ENCODE data around the gene CLEC7A.

Gene CLEC7A

DNA sequence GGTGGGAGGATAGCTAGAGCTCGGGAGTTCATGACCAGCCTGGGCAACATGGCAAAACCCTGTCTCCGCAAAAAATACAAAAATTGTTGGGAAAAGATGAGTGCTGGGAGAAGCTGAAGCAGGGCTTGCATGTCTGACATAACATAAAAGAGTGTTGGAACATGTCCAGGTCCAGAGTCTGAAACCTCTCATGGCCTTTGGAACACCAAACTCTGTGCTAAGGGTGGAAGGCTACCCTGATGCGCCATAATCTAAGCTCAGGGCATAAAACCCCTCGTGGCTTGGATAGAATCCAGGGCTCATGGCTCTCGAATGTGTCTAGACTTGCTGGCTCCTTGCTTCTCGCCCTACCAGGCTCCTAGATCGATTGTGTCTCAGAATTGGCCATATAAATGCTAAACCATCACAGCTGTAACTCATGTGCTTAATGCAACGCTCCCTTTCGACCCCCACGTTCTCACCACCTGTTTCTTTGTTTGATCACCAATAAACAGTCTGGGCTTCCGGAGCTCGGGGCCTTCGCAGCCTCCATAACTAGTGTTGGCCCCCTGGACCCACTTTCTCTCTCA, 6.7 kb upstream of the CLEC7A start:
- DNase-seq, result no peak

DNA sequence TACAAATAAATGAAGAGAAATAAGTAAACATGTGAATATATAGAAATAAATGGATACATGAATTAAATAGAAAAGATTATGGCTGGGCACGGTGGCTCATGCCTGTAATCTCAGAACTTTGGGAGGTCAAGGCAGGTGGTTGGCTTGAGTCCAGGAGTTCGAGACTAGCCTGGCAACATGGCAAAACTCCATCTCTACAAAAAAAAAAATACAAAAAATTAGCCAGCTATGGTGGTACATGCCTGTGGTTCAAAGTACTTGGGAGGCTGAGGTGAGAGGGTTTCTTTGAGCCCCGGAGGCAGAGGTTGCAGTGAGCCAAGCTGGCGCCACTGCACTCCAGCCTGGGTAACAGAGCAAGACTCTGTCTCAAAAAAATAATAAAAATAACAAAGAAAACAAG, 5.1 kb upstream of the CLEC7A start:
- no peak for DNase-seq

DNA sequence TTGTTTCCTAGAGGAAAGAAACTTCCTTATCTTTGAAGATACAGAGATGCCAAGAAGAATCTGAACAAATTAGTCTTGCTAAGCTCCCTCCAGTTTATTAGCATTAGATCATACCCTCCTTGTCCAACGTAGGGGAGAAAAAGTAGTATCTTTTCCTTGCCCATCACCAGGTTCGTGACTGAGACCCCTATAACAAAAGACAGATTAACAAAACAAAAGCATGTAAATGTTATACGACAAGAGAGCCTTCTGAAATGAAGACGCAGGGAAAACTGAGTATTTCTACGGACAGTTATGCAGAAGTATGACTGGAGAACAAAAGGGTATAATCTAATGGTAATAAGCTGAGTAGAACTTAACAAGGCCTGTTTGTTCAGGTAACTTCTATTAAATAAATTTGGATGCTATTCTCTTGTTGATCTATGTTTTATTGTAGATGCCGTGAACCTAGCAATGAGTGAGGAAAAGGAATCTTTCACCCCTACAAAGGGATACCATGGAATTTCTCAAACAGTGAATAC, 2.9 kb upstream of the CLEC7A start:
- no peak for DNase-seq

DNA sequence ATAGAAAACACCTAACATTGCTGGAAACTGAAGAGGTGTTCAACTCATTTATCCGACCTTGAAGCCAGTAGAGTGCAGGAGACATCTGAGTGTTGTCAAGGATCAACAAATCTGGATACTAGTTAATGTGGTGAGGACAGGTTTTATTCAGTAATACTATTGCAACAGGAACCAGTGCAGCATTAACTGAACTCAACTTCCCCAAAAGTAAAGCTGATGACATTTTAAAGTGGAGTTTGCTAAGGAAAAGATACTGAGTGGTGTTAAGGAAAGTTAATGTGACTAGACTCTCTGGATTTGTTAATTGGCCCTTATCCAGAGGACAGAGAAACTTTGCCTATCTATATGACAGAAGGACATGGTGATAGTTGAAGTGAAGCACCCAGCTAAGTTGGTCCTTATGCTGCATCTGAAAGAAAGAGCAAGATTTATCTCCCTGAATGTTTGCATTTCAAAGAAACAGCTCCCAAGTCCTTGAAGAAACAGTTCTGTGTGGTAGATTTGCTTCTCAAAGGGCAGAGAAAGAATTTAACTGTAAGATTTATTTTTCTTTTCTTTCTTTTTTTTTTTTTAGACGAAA, 1.2 kb upstream of the CLEC7A start:
- DNase-seq, result no peak

DNA sequence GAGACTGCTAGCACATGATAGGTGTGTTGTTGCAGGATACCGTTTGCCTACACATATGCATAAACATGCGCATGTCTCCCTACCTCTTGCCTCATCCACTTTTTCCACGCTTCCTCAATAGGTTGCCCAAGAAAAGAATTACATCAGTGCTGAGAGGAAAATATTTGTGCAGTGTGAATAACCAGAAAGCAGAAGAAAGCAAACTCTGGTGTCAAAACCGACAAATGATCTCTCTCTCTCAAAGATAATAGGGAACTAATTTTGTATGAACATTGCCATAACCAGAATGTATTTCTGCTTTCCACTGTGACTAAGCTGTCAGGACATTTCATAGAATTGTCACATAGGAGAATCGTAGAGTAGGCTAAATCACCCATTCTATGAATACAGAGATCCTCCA, 1.3 kb downstream of the CLEC7A start:
- no peak for DNase-seq

DNA sequence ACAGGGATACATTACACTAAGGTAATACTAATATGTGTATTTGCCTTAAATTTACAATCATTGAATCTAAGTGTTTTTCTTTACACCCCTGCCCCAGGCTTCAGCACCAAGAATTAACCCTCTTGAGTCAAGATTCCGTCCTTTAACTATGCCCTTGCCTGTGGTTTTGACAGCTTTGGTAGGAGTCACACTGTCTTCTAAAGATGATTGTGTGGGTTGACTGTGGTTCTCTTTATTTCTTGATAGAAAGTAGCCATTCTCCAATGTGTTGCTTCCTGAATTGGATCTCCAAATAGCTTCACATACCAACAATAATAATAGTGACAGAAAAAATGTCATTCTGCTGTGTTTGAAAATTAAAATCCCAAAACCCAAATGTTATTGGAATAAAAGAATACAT, 3.6 kb downstream of the CLEC7A start:
- no peak for DNase-seq

DNA sequence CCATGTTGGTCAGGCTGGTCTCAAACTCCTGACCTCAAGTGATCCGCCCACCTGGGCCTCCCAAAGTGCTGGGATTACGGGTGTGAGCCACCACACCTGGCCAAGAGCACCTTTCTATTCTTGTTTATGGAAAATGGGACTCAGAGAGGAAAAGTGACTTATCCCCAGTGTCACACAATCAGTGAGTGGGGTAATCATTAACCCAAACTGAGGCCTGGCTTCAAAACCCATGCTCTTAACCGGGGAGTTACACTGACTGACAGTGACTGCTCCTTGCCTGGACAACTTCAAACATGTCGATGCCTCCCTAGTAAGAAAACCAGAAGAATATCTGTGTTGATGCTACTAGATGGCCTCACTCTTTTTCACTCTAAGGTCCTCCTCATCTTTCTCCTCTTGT, 7.3 kb downstream of the CLEC7A start:
- DNase-seq, result no peak

DNA sequence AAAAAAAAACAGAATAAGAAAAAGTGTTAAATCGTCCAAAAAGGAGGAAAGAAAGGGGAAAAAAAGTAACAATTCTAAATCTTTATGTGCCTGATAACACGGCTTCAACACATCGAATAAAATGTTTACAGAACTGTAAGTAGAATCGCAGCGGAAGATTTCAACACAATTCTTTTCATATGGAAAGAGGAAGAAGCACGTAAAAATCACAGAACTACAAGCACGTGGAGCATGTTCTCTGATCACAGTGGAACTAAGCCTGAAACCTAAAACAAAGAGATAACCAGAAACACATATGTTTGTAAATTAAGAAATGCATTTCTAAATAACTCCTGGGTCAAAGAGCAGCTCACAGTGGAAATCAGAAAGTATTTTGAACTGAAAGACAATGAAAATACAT, 8.7 kb downstream of the CLEC7A start:
- DNase-seq, result no peak

DNA sequence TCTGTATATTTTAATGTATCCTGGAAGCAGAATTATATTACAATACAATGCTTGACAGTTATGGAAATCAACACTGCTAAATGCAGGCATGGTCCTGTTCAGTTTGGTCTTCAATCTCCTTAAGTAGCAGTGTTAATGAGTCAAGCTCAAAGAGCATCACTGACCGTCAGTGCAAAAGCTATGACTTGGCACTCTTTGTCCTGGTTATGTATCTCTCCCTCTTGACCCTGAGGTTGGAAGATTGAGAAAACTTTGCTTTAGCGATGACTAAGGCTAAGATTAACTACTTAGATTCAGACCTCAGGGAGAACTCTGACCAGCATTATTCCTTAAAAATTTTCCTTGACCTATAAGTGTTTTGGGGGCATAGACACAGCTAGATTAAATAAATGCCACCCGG, 10.9 kb downstream of the CLEC7A start:
- DNase-seq, result no peak

DNA sequence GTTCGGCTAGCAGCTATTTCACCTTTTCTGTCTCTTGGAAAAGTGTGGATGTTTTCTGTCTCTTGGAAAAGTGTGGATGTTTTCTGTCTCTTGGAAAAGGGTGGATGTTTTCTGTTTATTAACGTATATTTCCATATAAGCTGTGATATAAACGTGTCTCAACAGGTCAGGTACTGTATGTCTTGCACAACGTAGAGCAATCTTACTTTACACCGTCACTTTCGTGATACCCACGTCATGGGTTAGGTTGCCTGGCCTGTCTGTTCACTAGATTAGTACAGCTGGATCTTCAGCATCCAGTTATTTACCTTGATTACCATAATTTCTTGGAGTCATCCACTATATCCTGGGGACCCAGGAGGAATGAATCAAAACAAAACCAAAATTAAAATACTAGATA, 14.1 kb downstream of the CLEC7A start:
- no peak for DNase-seq

DNA sequence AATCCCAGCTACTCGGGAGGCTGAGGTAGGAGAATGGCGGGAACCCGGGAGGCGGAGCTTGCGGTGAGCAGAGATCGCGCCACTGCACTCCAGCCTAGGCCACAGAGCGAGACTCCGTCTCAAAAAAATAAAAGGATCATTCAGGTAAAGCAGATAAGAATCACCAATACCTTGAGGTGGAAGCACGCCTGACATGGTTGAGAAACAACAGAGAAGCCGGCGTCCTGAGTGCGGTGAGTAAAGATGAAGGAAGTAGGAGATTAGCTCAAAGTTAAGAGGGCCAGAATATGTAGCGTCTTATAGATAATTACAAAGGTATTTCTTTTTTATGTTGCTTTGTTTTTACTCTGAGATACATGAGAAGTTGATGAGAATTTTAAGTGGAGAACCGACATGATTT, 14.7 kb downstream of the CLEC7A start:
- DNase-seq, result no peak

DNA sequence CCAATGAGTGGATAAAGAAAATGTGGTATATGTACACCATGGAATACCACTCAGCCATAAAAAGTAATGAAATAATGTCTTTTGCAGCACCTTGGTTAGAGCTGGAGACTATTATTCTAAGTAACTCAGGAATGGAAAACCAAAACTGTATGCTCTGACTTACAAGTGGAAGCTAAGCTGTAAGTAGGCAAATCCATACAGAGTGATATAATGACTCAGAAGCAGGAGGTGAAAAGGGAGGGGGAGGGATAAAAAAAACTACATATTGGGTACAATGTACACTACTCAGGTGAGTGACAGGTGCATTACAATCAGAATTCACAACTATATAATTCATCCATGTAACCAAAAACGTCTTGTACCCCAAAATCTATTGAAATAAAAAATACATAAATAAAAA, 16.1 kb downstream of the CLEC7A start:
- no peak for DNase-seq

DNA sequence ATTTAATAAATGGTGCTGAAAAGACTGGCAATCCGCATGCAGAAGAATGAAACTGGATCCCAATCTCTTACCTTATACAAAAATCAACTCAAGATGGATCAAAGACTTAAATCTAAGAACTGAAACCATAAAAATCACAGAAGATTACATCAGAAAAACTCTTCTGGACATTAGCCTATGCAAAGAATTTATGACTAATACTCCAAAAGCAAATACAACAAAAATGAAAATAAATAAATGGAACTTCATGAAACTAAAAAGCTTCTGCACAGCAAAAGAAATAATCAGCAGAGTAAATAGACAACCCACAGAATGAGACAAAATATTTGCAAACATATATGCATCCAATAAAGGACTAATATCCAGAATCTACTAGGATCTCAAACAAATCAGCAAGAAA, 16.9 kb downstream of the CLEC7A start:
- no peak for DNase-seq

DNA sequence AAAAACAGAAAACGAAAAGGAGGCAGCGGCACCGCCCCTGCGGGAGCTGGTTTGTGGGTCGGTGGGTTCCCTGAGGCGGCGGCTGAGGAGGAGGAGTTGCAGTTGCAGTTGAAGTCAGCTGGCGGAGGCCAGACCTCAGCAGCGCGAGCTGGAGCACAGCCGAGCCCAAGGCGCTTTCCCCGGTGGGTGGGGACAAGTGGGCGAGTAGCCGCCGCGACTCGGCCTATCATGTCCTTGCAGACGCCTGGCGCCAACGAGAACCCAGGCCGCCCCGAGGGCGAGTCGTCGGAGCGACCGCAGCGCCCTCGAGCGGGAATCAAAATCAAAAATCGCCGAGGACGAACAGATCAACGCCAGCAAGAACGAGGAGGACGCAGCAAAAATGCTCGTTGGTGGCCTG, 18.5 kb downstream of the CLEC7A start:
- no peak for DNase-seq

DNA sequence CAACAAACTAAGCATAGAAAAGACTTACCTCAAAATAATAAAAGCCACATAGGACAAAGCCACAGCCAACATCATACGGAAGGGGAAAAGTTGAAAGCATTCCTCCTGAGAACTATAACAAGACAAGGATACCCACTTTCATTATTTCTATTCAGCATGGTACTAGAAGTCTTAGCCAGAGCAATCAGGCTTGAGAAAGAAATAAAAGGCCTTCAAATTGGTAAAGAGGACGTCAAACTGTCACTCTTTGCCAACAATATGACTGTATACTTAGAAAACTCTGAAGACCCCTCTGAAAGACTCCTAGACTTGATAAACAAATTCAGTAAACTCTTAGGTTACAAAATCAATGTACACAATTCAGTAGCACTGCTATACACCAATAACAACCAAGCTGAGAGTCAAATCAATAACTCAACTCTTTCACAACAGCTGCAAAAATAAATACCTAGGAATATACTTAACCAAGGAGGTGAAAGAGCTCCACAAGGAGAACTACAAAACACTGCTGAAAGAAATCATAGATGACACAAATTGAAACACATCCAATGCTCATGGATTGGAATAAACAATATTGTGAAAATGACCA, 19.6 kb downstream of the CLEC7A start:
- DNase-seq, result no peak

DNA sequence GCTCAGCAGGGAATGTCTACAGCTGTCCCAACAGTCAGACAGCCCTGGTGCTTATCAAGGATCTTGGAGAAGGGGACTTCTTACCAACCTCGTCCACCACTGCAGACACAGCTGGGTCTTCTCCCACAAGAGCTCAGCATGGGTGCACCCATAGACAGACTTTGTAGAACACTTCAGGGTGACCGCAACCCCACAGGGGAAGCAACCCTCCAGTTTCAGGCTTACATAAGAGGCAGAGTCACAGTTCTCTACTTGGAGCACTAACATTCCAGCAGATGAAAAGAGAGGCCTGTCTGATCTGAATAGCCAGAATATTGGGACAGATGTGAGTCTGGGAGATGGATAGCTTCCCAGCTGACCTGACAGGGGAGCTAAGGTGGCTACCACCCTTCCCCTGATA, 27.7 kb downstream of the CLEC7A start:
- no peak for DNase-seq

DNA sequence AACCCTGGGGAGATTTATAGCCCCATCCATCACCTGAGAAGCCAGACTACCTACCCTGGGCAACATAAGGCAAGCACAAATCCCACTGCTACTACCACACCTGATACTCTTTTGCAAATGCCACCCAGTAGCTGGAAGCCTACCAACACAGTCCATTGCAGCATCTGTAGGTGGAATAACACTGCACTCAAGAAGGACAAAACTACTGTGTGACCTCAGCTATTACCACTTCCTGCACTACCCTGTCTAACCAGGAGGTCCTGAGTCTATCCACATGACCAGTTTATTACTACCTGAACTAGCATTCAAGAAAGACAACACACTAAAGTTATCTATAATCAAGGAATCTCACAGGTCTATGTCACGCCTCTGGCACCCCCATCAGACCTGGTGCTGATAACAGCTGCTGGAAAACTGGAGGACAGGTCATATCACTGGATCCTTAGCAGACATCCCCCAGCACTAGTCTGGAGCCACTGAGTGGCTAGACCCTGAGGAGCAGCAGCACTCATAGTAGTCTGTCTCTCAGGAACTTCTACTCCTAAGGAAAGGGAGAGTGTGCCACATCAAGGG, 28.3 kb downstream of the CLEC7A start:
- DNase-seq, result no peak

DNA sequence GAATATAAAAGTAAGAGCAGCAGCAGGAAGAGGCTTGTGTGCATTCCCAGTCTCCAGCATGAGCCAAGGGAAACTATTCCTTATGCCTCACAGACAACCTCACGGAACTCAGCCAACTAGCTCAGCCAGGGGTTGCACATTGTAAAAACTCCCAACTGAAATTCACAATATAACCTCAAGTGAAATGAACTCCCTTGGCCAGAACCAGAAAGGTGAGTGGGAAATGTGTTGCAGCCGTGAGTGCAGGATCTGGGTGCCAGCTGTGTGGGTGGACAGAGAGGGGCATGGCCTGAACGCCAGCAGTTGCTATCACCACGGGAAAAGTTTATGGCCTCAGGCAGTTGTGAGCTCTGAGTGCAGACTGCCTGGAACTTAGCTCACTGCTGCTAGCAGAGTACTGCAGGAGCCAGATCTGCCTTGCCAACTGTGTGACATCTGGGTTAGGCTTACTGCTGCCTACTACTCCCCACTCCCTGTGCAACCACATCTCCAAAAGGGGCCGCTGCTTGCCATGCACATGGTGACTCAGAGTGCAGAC, 28.9 kb downstream of the CLEC7A start:
- DNase-seq, result peak; percentile 65

DNA sequence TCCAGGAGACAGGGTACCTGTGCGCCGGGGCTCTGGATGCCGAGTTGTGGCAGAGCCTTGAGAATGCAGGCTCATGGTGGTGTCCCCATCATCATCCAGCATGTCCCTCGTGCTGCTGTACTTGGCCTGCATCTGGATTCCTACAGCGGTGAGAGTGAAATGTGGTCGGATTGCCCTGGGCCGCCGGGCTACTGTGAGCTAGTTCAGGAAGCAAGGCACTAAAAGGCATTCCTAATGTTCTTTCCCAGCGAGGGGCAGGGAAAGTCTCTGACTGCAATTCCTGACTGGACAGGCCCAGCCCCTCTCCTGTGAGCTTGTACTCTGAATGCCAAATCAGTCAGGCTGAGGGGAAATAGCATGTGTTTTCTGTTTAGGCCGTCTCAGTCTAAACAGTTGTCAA, 31.2 kb downstream of the CLEC7A start, which contains the start of gene CLEC1A:
Gene CLEC1A (minus strand): TSS at position 195 of the 400 bp plus-strand sequence. CDS start 63 bp downstream, at position 132.
- DNase-seq, result peak; percentile 16

DNA sequence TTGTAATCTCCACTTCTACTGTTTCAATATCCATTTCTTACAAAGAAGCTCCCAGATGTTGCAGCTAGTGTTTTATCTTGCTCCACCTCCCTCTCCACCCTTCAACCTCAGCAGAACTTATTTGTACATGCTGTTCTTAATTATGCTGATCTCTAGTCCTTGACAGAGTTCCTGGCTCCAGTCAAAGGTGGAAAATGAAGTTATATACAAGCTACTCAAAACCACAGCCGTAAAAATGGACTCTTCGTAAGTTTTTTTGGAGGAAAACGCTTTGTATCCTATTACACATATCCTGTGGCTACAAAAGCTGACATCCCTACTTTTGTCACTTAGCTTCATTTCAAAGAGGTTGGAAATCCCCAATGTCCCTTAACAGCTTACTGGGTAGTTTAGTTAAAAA, 32.5 kb downstream of the CLEC7A start:
- DNase-seq, result peak; percentile 27

DNA sequence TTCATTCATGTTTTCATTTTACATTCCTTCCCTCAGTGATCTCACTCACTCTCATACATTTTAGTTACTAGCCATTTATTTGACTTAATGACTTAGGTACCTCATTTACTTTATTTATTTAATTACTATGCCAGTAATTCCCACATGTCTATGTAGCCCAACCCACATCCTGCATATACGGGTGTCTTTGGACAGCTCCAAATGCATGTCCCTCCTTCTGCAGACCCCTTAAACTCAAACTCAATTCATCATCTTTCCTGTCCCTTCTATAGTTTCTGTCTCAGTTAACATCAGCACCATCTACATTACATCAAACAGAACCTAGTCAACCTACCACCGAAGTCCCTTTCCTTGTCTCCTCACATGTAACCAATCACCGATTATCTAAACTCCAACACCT, 34.0 kb downstream of the CLEC7A start:
- no peak for DNase-seq

DNA sequence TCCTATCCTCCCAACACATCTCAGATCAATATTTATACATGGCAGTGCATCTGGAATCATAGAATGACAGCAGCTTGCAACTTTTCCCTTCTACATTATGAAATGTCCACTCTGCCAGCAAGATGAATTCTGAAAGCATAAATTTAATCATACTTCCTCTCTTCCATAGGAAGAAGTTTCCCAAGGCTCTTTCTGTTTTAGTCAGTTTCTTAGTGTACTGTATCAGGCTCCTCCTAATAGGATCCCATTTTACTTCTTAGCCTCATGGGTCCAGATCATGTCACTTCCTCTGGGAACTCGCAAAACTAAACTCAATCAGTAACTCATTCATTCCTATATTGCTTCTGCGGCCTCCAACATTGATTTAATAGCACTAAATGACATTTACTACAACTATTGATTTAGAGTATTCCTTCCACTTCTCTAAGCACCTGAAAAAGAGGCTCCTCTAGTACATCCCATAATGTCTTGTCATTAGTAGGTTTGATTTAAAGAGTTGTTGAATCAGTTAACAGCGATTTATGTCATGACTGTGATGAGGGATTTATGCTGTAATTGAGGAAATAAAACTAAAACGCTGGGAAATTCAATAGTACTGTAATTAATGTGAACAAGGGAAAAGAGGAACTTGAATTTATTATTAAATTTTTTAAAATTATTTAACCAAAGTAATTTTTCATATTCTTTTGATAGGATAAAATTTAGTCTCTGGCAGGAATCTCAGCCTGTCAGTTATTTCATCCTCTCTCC, 35.2 kb downstream of the CLEC7A start:
- DNase-seq, result no peak
